ENCODE measurements around the gene CCM2L. TPM values are rescaled to one million over a fixed set of nuclear protein-coding genes. Genes with fewer than 3 reads are reported as not detected.
A peak's percentile ranks its signal among the peaks of the same experiment; 100 is the strongest.

Gene CCM2L
- total RNA-seq, 2 experiments from 2014 or later, result not detected

- no peak overlapping the region for H3K4me3 Mint-ChIP-seq
- CTCF ChIA-PET, result interaction anchor here (1.3 to 1.4 kb wide), 2 partner anchors 31 to 32 kb away, joined by 5 read pairs; no protein-coding TSS in a partner anchor
- peaks cover 2% of the 10 kb centered on the region for H3K4me1 Mint-ChIP-seq (ENCODE audit: low read depth)
- no peaks in the 10 kb centered on the region for H3K9me3 Mint-ChIP-seq
- POLR2A ChIA-PET, result no interaction called here
- no peaks in the 10 kb centered on the region for H3K36me3 Mint-ChIP-seq (ENCODE audit: low read depth)
- intact Hi-C loops (cut with micrococcal nuclease), result no loop called here
- H3K27me3 Mint-ChIP-seq, result peaks cover 30% of the 10 kb centered on the region
- H3K27ac Mint-ChIP-seq, result no peak overlapping the region
- no peak for ATAC-seq
- DNase-seq, result peak; percentile 7
- no peak for TF ChIP-seq CTCF (IDR thresholded peaks at IDR 0.05)
Observed at GRCh38 chr20:32062776-32063170, 52.5 kb downstream of the CCM2L start.

GRCh38 chr20:32063695-32064094 is 53.5 kb downstream of the CCM2L start:
- POLR2A ChIA-PET, result no interaction called here
- Mint-ChIP-seq H3K36me3 (ENCODE audit: low read depth) (no peaks in the 10 kb centered on the region), H3K27me3 (peaks cover 25% of the 10 kb centered on the region), H3K27ac (no peak overlapping the region), H3K9me3 (no peaks in the 10 kb centered on the region), H3K4me3 (no peak overlapping the region), H3K4me1 (ENCODE audit: low read depth) (peaks cover 2% of the 10 kb centered on the region)
- CTCF ChIA-PET, result interaction anchor here (0.8 to 1.7 kb wide), 3 partner anchors 33 to 217 kb away, joined by 3 to 5 read pairs (median 4); no protein-coding TSS in a partner anchor
- no peak for TF ChIP-seq CTCF (IDR thresholded peaks at IDR 0.05)
- intact Hi-C loops (cut with micrococcal nuclease), result no loop called here
- ATAC-seq (no peak), DNase-seq (no peak)

- Mint-ChIP-seq H3K4me1 (ENCODE audit: low read depth) (peaks cover 2% of the 10 kb centered on the region), H3K9me3 (no peaks in the 10 kb centered on the region), H3K36me3 (ENCODE audit: low read depth) (no peaks in the 10 kb centered on the region), H3K4me3 (no peak overlapping the region), H3K27ac (no peak overlapping the region), H3K27me3 (peaks cover 18% of the 10 kb centered on the region)
- DNase-seq (no peak), ATAC-seq (no peak)
- intact Hi-C loops (cut with micrococcal nuclease), result no loop called here
- TF ChIP-seq CTCF (IDR thresholded peaks at IDR 0.05), result no peak
- ChIA-PET CTCF (interaction anchor here (1.6 to 1.7 kb wide), 2 partner anchors 27 to 218 kb away, joined by 4 read pairs; no protein-coding TSS in a partner anchor), POLR2A (no interaction called here)
Observed at GRCh38 chr20:32064667-32065066, 54.4 kb downstream of the CCM2L start.

- CTCF ChIA-PET, result interaction anchor here (1.0 to 1.3 kb wide), 2 partner anchors 25 to 35 kb away, joined by 4 read pairs; no protein-coding TSS in a partner anchor
- POLR2A ChIA-PET, result no interaction called here
- peaks cover 2% of the 10 kb centered on the region for H3K4me1 Mint-ChIP-seq (ENCODE audit: low read depth)
- peaks cover 3% of the 10 kb centered on the region for H3K27me3 Mint-ChIP-seq
- H3K36me3 Mint-ChIP-seq (ENCODE audit: low read depth), result no peaks in the 10 kb centered on the region
- no peaks in the 10 kb centered on the region for H3K9me3 Mint-ChIP-seq
- DNase-seq, result no peak
- intact Hi-C loops (cut with micrococcal nuclease), result no loop called here
- no peak for ATAC-seq
- no peak for TF ChIP-seq CTCF (IDR thresholded peaks at IDR 0.05)
- no peak overlapping the region for H3K27ac Mint-ChIP-seq
- no peak overlapping the region for H3K4me3 Mint-ChIP-seq
Observed at GRCh38 chr20:32067234-32067821, 57.1 kb downstream of the CCM2L start.

GRCh38 chr20:32068174-32068573 is 57.9 kb downstream of the CCM2L start:
- intact Hi-C loops (cut with micrococcal nuclease), result no loop called here
- Mint-ChIP-seq H3K36me3 (ENCODE audit: low read depth) (no peaks in the 10 kb centered on the region), H3K9me3 (no peaks in the 10 kb centered on the region), H3K27ac (no peak overlapping the region), H3K27me3 (peaks cover 1% of the 10 kb centered on the region), H3K4me1 (ENCODE audit: low read depth) (no peaks in the 10 kb centered on the region), H3K4me3 (no peak overlapping the region)
- DNase-seq, result no peak
- TF ChIP-seq CTCF (IDR thresholded peaks at IDR 0.05), result no peak
- no peak for ATAC-seq
- ChIA-PET CTCF (interaction anchor here (0.7 kb wide), 1 partner anchor 260 kb away, joined by 3 read pairs; no protein-coding TSS in a partner anchor), POLR2A (no interaction called here)
